SIG-M5 treated with dmso at 0.1 percent for 504 hours (cell line): ENCODE measurements around the gene SLC44A1.

ENCODE experiments used
- DNase-seq: peaks from one replicate; lab custom pipeline; 2025; ENCODE audit not compliant: unreplicated experiment; lab: John Stamatoyannopoulos, UW

Gene SLC44A1

GRCh38 chr9:105244003-105244733 lies at the start of gene SLC44A1:
SLC44A1 (plus strand) TSS chr9:105244651; CDS start chr9:105244869, 218 bp downstream.
- peak; percentile 92 for DNase-seq

- DNase-seq = no peak
Observed at GRCh38 chr9:105195259-105195658, 49.2 kb upstream of the SLC44A1 start.

GRCh38 chr9:105198023-105198422 lies 46.4 kb upstream of the SLC44A1 start:
- no peak for DNase-seq

GRCh38 chr9:105198865-105199264 lies 45.6 kb upstream of the SLC44A1 start:
- no peak for DNase-seq

- no peak for DNase-seq
Observed at GRCh38 chr9:105204416-105204815, 40.0 kb upstream of the SLC44A1 start.

GRCh38 chr9:105205787-105206495 lies 38.5 kb upstream of the SLC44A1 start:
- DNase-seq = no peak

- no peak for DNase-seq
Observed at GRCh38 chr9:105206496-105206820, 38.0 kb upstream of the SLC44A1 start.

GRCh38 chr9:105206821-105207699 lies 37.4 kb upstream of the SLC44A1 start:
- no peak for DNase-seq

GRCh38 chr9:105216440-105217178 lies 27.8 kb upstream of the SLC44A1 start:
- DNase-seq = no peak

- DNase-seq = no peak
Observed at GRCh38 chr9:105218673-105219072, 25.8 kb upstream of the SLC44A1 start.

- no peak for DNase-seq
Observed at GRCh38 chr9:105219291-105219805, 25.1 kb upstream of the SLC44A1 start.

- no peak for DNase-seq
Observed at GRCh38 chr9:105220451-105220850, 24.0 kb upstream of the SLC44A1 start.

- no peak for DNase-seq
Observed at GRCh38 chr9:105223544-105224140, 20.8 kb upstream of the SLC44A1 start.

- no peak for DNase-seq
Observed at GRCh38 chr9:105226055-105226454, 18.4 kb upstream of the SLC44A1 start.

GRCh38 chr9:105232207-105232606 lies 12.2 kb upstream of the SLC44A1 start:
- no peak for DNase-seq

GRCh38 chr9:105233873-105234272 lies 10.6 kb upstream of the SLC44A1 start:
- no peak for DNase-seq

GRCh38 chr9:105236261-105236660 lies 8.2 kb upstream of the SLC44A1 start:
- no peak for DNase-seq

- DNase-seq = no peak
Observed at GRCh38 chr9:105237246-105237645, 7.2 kb upstream of the SLC44A1 start.

GRCh38 chr9:105238302-105238701 lies 6.1 kb upstream of the SLC44A1 start:
- DNase-seq = no peak

- no peak for DNase-seq
Observed at GRCh38 chr9:105241356-105242043, 3.0 kb upstream of the SLC44A1 start.
